SK-N-SH treated with all-trans-retinoic acid at 6 μM for 48 hours (cell line): ENCODE results near the gene PAXX.

Experiments used
- CREB5 ChIP-seq: fragments of 250-450 bp; sonication (Bioruptor Pico); IDR thresholded peaks from 2 replicates; pipeline ENCODE4 v1.5.1; 2020; ENCODE audit warnings: low read depth, mild to moderate bottlenecking, moderate library complexity
- ZC3H10 ChIP-seq: fragments of 250-450 bp; sonication (Bioruptor Pico); IDR thresholded peaks from 2 replicates; pipeline ENCODE4 v1.5.1; 2021; ENCODE audit warnings: mild to moderate bottlenecking, moderate library complexity
- ZFP3 ChIP-seq: fragments of 250-450 bp; sonication (Bioruptor Pico); IDR thresholded peaks from 2 replicates; pipeline ENCODE4 v1.5.0; 2020; ENCODE audit warnings: mild to moderate bottlenecking, moderate library complexity

GRCh38 chr9:137031904-137032640 lies 39.9 kb downstream of the PAXX start, which contains the start of gene FUT7:
- no peak for TF ChIP-seq ZFP3 (CRISPR knock-in tag)
- no peak for TF ChIP-seq CREB5
- TF ChIP-seq ZC3H10 (CRISPR knock-in tag): no peak
